ENCODE data around the gene DNASE2B. TPM values are rescaled to one million over a fixed set of nuclear protein-coding genes. Genes with fewer than 3 reads are reported as not detected.

The DNASE2B gene
- total RNA-seq, 3 donors from 2014 or later (not counting 1 experiment from before 2014, with no cell fraction given) = not detected

DNA sequence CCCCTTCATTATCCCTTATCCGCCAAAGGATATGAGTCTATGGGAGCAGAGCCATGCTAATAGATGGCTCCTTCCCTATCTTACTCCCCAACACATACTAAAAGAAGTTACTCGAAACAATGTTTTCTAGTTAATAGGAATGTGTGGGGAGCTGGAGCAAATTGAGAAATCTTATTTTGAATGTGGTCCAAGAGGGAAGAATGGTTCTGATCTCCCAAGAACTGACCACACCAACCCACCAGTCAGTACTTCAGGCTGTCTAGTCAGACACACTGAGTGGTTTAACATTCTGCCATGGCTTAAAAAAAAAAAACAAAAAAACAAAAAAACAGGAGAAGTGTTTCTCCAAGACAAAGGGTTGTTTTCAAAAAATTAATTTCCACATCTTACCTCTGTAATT is 31.5 kb upstream of the DNASE2B start:
- Histone ChIP-seq H3K4me1 (ENCODE audit: control insufficient read depth, insufficient read depth, low read length) (peaks cover 10% of the 10 kb centered on the region), H3K9me3 (ENCODE audit: control insufficient read depth, insufficient read depth, low read length) (no peaks in the 10 kb centered on the region), H3K36me3 (ENCODE audit: control insufficient read depth, insufficient read depth, low read length) (no peaks in the 10 kb centered on the region), H3K27ac (ENCODE audit: low read length) (no peak overlapping the region), H3K4me3 (ENCODE audit: low read length) (no peak overlapping the region), H3K27me3 (ENCODE audit: control insufficient read depth, insufficient read depth, low read length) (no peaks in the 10 kb centered on the region)
- intact Hi-C loops (cut with micrococcal nuclease) = no loop called here
- no peaks in the 10 kb centered on the region for H3K9me3 Mint-ChIP-seq
- no peak overlapping the region for H3K4me3 Mint-ChIP-seq
- no peaks in the 10 kb centered on the region for H3K27me3 Mint-ChIP-seq (ENCODE audit: low read depth in 2 of 2)
- H3K36me3 Mint-ChIP-seq = no peaks in the 10 kb centered on the region
- H3K4me1 Mint-ChIP-seq = peaks cover 50 to 60% of the 10 kb centered on the region in 2 donors
- no peak for ATAC-seq
- DNase-seq = no peak
- 100% methylated on average over 1 of the region's 2 CpGs for WGBS (ENCODE audit: insufficient coverage)
- TF ChIP-seq CTCF (IDR thresholded peaks at IDR 0.05) = no peak
- H3K27ac Mint-ChIP-seq = peak overlapping the region; percentile 70 to 85

GRCh38 chr1:84367219-84367618 is 31.1 kb upstream of the DNASE2B start:
- no peaks in the 10 kb centered on the region for H3K9me3 ChIP-seq (ENCODE audit: control insufficient read depth, insufficient read depth, low read length)
- H3K36me3 ChIP-seq (ENCODE audit: control insufficient read depth, insufficient read depth, low read length) = no peaks in the 10 kb centered on the region
- H3K4me1 ChIP-seq (ENCODE audit: control insufficient read depth, insufficient read depth, low read length) = peaks cover 10% of the 10 kb centered on the region
- Mint-ChIP-seq H3K27ac (peak overlapping the region; percentile 70 to 85), H3K4me1 (peaks cover 48 to 60% of the 10 kb centered on the region in 2 donors), H3K9me3 (no peaks in the 10 kb centered on the region), H3K4me3 (no peak overlapping the region), H3K27me3 (ENCODE audit: low read depth in 2 of 2) (no peaks in the 10 kb centered on the region), H3K36me3 (no peaks in the 10 kb centered on the region)
- no peaks in the 10 kb centered on the region for H3K27me3 ChIP-seq (ENCODE audit: control insufficient read depth, insufficient read depth, low read length)
- DNase-seq (no peak), ATAC-seq (no peak)
- H3K27ac ChIP-seq (ENCODE audit: low read length) = no peak overlapping the region
- no peak for TF ChIP-seq CTCF (IDR thresholded peaks at IDR 0.05)
- no peak overlapping the region for H3K4me3 ChIP-seq (ENCODE audit: low read length)
- 75% methylated on average over 1 of the region's 1 CpG for WGBS (ENCODE audit: insufficient coverage)
- intact Hi-C loops (cut with micrococcal nuclease) = no loop called here

DNA sequence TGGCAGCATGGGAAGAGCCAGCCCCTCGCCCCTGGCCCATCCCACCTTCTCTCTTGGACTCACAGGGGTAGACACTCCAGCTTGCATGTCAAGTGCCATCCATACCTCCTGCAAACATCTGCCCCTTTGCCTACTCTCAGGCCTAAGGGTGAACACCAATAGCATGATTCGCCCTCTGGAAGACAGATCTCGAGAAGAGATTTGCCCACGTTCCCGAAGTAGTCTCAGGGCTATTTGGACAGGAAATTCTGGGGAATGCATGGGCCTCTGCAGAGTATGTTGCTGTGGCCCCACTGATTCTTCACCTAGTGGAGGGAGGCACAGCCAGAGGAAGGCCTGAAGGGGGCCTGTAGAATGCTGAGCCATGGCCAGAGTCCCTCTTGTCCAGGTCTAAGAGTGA is 29.8 kb upstream of the DNASE2B start:
- peaks cover 45 to 66% of the 10 kb centered on the region in 2 donors for H3K4me1 Mint-ChIP-seq
- peak overlapping the region; percentile 73 to 78 for H3K27ac Mint-ChIP-seq
- Histone ChIP-seq H3K4me3 (ENCODE audit: low read length) (no peak overlapping the region), H3K36me3 (ENCODE audit: control insufficient read depth, insufficient read depth, low read length) (no peaks in the 10 kb centered on the region), H3K4me1 (ENCODE audit: control insufficient read depth, insufficient read depth, low read length) (peaks cover 10% of the 10 kb centered on the region), H3K27me3 (ENCODE audit: control insufficient read depth, insufficient read depth, low read length) (no peaks in the 10 kb centered on the region), H3K27ac (ENCODE audit: low read length) (no peak overlapping the region), H3K9me3 (ENCODE audit: control insufficient read depth, insufficient read depth, low read length) (no peaks in the 10 kb centered on the region)
- no peaks in the 10 kb centered on the region for H3K27me3 Mint-ChIP-seq (ENCODE audit: low read depth in 2 of 2)
- no peaks in the 10 kb centered on the region for H3K36me3 Mint-ChIP-seq
- DNase-seq (no peak), ATAC-seq (no peak)
- TF ChIP-seq CTCF (IDR thresholded peaks at IDR 0.05) = no peak
- 97% methylated on average over 5 of the region's 5 CpGs for WGBS (ENCODE audit: insufficient coverage)
- no peak overlapping the region for H3K4me3 Mint-ChIP-seq
- H3K9me3 Mint-ChIP-seq = no peaks in the 10 kb centered on the region
- intact Hi-C loops (cut with micrococcal nuclease) = no loop called here

DNA sequence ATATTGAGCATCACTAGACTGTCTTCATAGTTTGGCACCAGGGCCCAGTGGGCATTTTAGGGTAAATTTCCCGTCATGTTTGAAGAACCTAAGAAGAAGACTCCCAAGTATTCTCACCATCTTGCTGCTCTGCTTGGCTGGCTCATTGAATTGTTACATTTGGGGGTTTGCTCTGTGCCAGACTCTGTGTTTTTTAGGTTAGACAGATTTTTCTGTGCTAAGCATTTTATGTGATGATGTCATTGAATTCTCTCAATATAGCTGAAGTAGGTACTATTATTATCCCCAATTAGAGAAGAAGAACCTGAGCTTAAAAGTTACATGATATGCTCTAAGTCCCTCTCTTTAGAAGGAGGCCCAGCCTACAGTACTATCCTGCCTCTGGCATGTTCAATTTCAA is 28.0 kb upstream of the DNASE2B start:
- Mint-ChIP-seq H3K9me3 (no peaks in the 10 kb centered on the region), H3K4me1 (peaks cover 51 to 74% of the 10 kb centered on the region in 2 donors), H3K27me3 (ENCODE audit: low read depth in 2 of 2) (no peaks in the 10 kb centered on the region), H3K4me3 (no peak overlapping the region), H3K27ac (peak overlapping the region; percentile 73 to 78), H3K36me3 (no peaks in the 10 kb centered on the region)
- no peaks in the 10 kb centered on the region for H3K27me3 ChIP-seq (ENCODE audit: control insufficient read depth, insufficient read depth, low read length)
- DNase-seq = no peak
- TF ChIP-seq CTCF (IDR thresholded peaks at IDR 0.05) = no peak
- WGBS (ENCODE audit: insufficient coverage) = 100% methylated on average over 1 of the region's 1 CpG
- H3K4me3 ChIP-seq (ENCODE audit: low read length) = no peak overlapping the region
- no peaks in the 10 kb centered on the region for H3K9me3 ChIP-seq (ENCODE audit: control insufficient read depth, insufficient read depth, low read length)
- no peak overlapping the region for H3K27ac ChIP-seq (ENCODE audit: low read length)
- peaks cover 10% of the 10 kb centered on the region for H3K4me1 ChIP-seq (ENCODE audit: control insufficient read depth, insufficient read depth, low read length)
- no peaks in the 10 kb centered on the region for H3K36me3 ChIP-seq (ENCODE audit: control insufficient read depth, insufficient read depth, low read length)
- ATAC-seq = no peak
- intact Hi-C loops (cut with micrococcal nuclease) = loop anchor here (5.0 kb wide), 1 partner anchor 67 kb away; no protein-coding TSS in a partner anchor
